BJ (cell line): ENCODE results near the gene PLPP7. TPM values are rescaled to one million over a fixed set of nuclear protein-coding genes. Genes with fewer than 3 reads are reported as not detected.
A peak's percentile ranks its signal among the peaks of the same experiment; 100 is the strongest.
"Not testable (repeated sequence)": the region's sequence is repeated elsewhere in the genome, so short reads cannot be mapped to it uniquely, and the experiment has no call there.

ENCODE experiments used
- CTCF ChIA-PET: fragments of 350-600 bp; formaldehyde crosslinking; extraction: SDS; loops from one replicate; lab custom pipeline; 2021; ENCODE audit warnings: antibody characterized with exemption, inconsistent platforms; lab: Yijun Ruan, JAX
- POLR2A ChIA-PET: fragments of 300-600 bp; sonication (Branson Sonifier 250); formaldehyde crosslinking; extraction: SDS; loops from one replicate; lab custom pipeline; 2021; ENCODE audit warnings: antibody characterized with exemption; lab: Charles Lee
- DNase-seq: peaks from one replicate; pipeline ENCODE4 v3.0.0-alpha.2; 2011; ENCODE audit warnings: low read depth
- H3K27me3 ChIP-seq: 2 replicates; pipeline ENCODE4 v1.6.0; 2011; ENCODE audit warnings: low read length; ENCODE audit not compliant: control insufficient read depth, insufficient read depth
- H3K36me3 ChIP-seq: 2 replicates; pipeline ENCODE4 v1.5.1; 2011; ENCODE audit warnings: low read length; ENCODE audit not compliant: control insufficient read depth, insufficient read depth
- H3K4me3 ChIP-seq: 2 replicates; pipeline ENCODE4 v1.5.1; 2011; ENCODE audit warnings: low read depth, mild to moderate bottlenecking, control low read depth, low read length
- CTCF ChIP-seq: IDR thresholded peaks from 2 replicates; pipeline ENCODE4 v1.5.1; 2011; ENCODE audit warnings: low read depth, mild to moderate bottlenecking, control low read depth, inconsistent platforms, low read length, moderate library complexity; ENCODE audit not compliant: insufficient read depth
- polyA plus RNA-seq: library from polyadenylated mRNA; depleted of rRNA; stranded (reverse); fragments of >200 nt; gene quantifications from 2 replicates; pipeline ENCODE4 v1.2.3, GENCODE V29; 2011; rRNA removed

The PLPP7 gene
- polyA plus RNA-seq, 1 experiment: 3.9 TPM

DNA sequence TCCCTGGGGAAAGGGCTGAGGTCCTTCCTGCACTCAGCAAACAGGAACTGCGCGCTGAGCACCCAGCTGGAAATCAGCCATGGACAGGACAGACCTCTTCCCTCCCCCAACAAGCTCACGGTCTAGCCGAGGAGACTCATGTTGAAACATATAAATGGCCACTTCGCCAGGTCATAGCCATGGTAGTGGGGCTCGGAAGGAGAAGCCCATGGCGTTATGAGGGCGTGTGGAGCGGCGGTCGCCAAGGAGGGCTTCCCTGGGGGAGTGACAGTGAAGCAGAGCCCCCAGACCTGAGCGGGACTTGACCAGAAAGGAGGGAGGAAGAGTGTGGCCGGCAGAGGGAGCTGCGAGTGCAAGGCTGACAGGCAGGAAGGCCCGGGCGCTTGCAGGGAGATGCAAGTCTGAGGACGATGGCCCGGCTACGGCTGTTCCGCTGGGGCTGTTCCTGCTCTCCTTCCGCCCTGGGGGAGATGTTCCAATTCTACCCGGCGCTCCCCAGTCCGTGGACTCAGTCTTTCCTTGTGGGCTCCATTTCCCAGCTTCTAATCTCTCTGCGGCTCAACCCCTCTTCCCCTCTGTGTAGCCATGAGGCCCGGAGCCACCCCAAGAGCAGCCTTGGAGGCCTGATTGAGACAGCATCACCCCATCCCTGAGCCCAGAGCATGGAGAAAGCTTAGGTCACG, 60.5 kb downstream of the PLPP7 start:
- POLR2A ChIA-PET: no interaction called here
- DNase-seq: no peak

GRCh38 chr9:131356479-131356878, 67.0 kb downstream of the PLPP7 start:
- CTCF ChIA-PET, H3K27me3 ChIP-seq, H3K4me3 ChIP-seq, POLR2A ChIA-PET, H3K36me3 ChIP-seq, DNase-seq: not testable (repeated sequence)

More for the DNA sequence above, 60.5 kb downstream of the PLPP7 start:
- Histone ChIP-seq H3K4me3 (peak overlapping the region; percentile 27), H3K36me3 (no peaks in the 10 kb centered on the region), H3K27me3 (no peaks in the 10 kb centered on the region)
- peak; percentile 93 for TF ChIP-seq CTCF
- CTCF ChIA-PET: interaction anchor here (0.7 to 4.2 kb wide), 68 partner anchors 10 to 401 kb away, joined by 3 to 34 read pairs (median 4); partner anchors contain the start of genes POMT1 and RAPGEF1

DNA sequence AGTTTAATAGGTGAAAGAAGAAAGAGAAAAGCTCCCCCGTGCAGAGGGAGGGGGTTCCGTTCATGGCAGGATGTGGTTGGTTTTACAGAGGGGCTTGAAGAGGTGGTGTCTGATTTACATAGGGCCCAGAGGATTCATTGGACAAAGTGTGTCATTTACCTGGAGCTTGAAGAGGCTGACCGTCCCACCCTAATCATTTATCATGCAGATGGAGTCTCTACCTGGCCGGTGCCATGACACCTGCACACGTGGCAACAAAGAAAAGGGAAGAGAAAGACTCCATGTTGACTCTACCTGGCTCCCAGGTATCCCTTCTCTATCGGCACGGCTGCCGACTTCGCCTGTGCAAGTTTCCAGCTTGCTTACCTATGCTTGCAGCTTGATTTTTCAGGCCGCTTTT, 69.0 kb downstream of the PLPP7 start:
- DNase-seq: no peak
- ChIA-PET POLR2A (no interaction called here), CTCF (no interaction called here)
- H3K36me3 ChIP-seq: no peaks in the 10 kb centered on the region
- H3K27me3 ChIP-seq: no peaks in the 10 kb centered on the region
- no peak for TF ChIP-seq CTCF
- no peak overlapping the region for H3K4me3 ChIP-seq

Other genes with a start within 250 kb of the PLPP7 start
- 0.05 TPM in 1 of 2 replicates, not detected in the other for gene AIF1L, start 193.2 kb upstream of the PLPP7 start, polyA plus RNA-seq
- gene NUP214, start 164.1 kb upstream of the PLPP7 start, polyA plus RNA-seq: 6.3 and 7.6 TPM in 2 replicates
- gene FAM78A, start 13.2 kb upstream of the PLPP7 start, polyA plus RNA-seq: 0.37 and 1.1 TPM in 2 replicates
- gene PRRC2B, start 104.4 kb downstream of the PLPP7 start, polyA plus RNA-seq: 19.3 and 25.8 TPM in 2 replicates
- gene POMT1, start 213.2 kb downstream of the PLPP7 start, polyA plus RNA-seq: 17.8 and 32.1 TPM in 2 replicates
- 20.1 and 24.9 TPM in 2 replicates for gene UCK1, start 241.5 kb downstream of the PLPP7 start, polyA plus RNA-seq